Smooth muscle cell (in vitro differentiated cells): ENCODE measurements around the gene SHOC2. TPM values are rescaled to one million over a fixed set of nuclear protein-coding genes. Genes with fewer than 3 reads are reported as not detected.

Source experiments
- DNase-seq: peaks from one replicate; lab custom pipeline; 2025; ENCODE audit not compliant: unreplicated experiment; lab: John Stamatoyannopoulos, UW
- H2AFZ ChIP-seq: fragments of 200-600 bp; sonication (generic); 2 replicates; pipeline ENCODE4 v1.6.0; 2016; ENCODE audit warnings: antibody characterized with exemption, low read depth, mild to moderate bottlenecking
- H3F3A ChIP-seq: fragments of 200-600 bp; sonication (generic); 2 replicates; pipeline ENCODE4 v1.6.0; 2017; ENCODE audit warnings: antibody characterized with exemption, low read depth
- H3K27ac ChIP-seq: fragments of 200-600 bp; sonication (generic); 2 replicates; pipeline ENCODE4 v1.5.1; 2016; ENCODE audit warnings: low read depth, mild to moderate bottlenecking
- H3K27me3 ChIP-seq: fragments of 200-600 bp; sonication (generic); 2 replicates; pipeline ENCODE4 v1.6.1; 2016; ENCODE audit warnings: low read depth, mild to moderate bottlenecking
- H3K36me3 ChIP-seq: fragments of 200-600 bp; sonication (generic); 2 replicates; pipeline ENCODE4 v1.5.1; 2016; ENCODE audit warnings: low read depth
- H3K4me1 ChIP-seq: fragments of 200-600 bp; sonication (generic); 2 replicates; pipeline ENCODE4 v1.5.1; 2016; ENCODE audit warnings: low read depth
- H3K4me2 ChIP-seq: fragments of 200-600 bp; sonication (generic); 2 replicates; pipeline ENCODE4 v1.6.0; 2016; ENCODE audit warnings: mild to moderate bottlenecking
- H3K4me3 ChIP-seq: fragments of 200-600 bp; sonication (generic); 2 replicates; pipeline ENCODE4 v1.5.1; 2016; ENCODE audit warnings: mild to moderate bottlenecking
- H3K79me2 ChIP-seq: fragments of 200-600 bp; sonication (generic); 2 replicates; pipeline ENCODE4 v1.6.0; 2016; ENCODE audit warnings: low read depth, mild to moderate bottlenecking
- H3K9ac ChIP-seq: fragments of 200-600 bp; sonication (generic); 2 replicates; pipeline ENCODE4 v1.6.0; 2016; ENCODE audit warnings: low read depth
- H3K9me3 ChIP-seq: fragments of 200-600 bp; sonication (generic); replicated peaks from 2 replicates; pipeline ENCODE4 v1.5.1; 2016; ENCODE audit warnings: low read depth
- H4K20me1 ChIP-seq: fragments of 200-600 bp; sonication (generic); 2 replicates; pipeline ENCODE4 v1.6.0; 2016; ENCODE audit warnings: low read depth
- WGBS: methylation state at CpG from one replicate; pipeline ENCODE4 v1.1.7; 2016; ENCODE audit warnings: low lambda C conversion rate; 5-methylcytosine and 5-hydroxymethylcytosine counted together
- polyA plus RNA-seq: library from polyadenylated mRNA; unstranded; fragments of >200 nt; fragmentation: Nextera tagmentation; extraction: Ambion mirVana; gene quantifications from 2 replicates; pipeline ENCODE4 v1.2.1, GENCODE V29; 2016
- total RNA-seq: library from RNA; depleted of rRNA; stranded (reverse); fragments of >200 nt; gene quantifications from 2 replicates; pipeline ENCODE4 v1.2.3, GENCODE V29; 2014
- TF ChIP-seq, protein P1 (sequence below): fragments of 200-600 bp; sonication (generic); IDR thresholded peaks from 2 replicates; pipeline ENCODE4 v1.5.1; 2017; ENCODE audit warnings: borderline replicate concordance, mild to moderate bottlenecking, antibody characterized with exemption; ENCODE audit not compliant: insufficient read depth, poor library complexity, severe bottlenecking

SHOC2 gene
- total and polyA plus RNA-seq, 2 experiments from 2014 or later: 19.3 to 45.1 TPM

DNA sequence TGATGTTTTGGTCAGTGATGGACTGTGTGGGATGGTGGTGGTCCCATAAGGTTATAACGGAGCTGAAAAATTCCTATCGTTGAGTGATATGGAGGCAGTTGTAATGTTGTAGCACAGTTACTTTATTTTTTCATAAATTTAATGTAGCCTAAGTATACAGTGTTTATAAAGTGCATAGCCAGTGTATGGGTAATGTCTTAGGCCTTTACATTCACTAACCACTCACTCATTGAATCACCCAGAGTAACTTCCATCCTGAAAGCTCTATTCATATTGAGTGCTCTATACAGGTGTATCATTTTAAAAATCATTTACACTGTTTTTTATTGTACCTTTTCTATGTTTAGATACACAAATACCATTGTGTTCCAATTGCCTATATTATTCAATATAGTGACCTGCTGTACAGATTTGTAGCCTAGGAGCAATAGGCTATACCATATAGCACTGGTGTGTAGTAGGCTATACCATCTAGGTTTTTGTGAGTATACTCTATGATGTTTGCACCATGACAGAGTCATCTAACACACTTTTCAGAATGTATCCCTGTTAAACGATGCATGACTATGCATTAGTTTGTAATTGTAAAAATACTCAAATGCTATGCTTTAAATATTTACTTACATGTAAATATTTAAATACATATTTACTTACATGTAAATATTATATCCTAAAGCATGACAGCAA lies 26.7 kb upstream of the SHOC2 start:
- no peaks in the 10 kb centered on the region for H3K27me3 ChIP-seq
- H3K9me3 ChIP-seq: no peaks in the 10 kb centered on the region
- peaks cover 10% of the 10 kb centered on the region for H3K36me3 ChIP-seq
- WGBS: 95% methylated on average over 3 of the region's 3 CpGs
- peaks cover 12% of the 10 kb centered on the region for H4K20me1 ChIP-seq
- no peak overlapping the region for H2AFZ ChIP-seq
- no peak overlapping the region for H3K9ac ChIP-seq
- TF ChIP-seq, protein P1, sequence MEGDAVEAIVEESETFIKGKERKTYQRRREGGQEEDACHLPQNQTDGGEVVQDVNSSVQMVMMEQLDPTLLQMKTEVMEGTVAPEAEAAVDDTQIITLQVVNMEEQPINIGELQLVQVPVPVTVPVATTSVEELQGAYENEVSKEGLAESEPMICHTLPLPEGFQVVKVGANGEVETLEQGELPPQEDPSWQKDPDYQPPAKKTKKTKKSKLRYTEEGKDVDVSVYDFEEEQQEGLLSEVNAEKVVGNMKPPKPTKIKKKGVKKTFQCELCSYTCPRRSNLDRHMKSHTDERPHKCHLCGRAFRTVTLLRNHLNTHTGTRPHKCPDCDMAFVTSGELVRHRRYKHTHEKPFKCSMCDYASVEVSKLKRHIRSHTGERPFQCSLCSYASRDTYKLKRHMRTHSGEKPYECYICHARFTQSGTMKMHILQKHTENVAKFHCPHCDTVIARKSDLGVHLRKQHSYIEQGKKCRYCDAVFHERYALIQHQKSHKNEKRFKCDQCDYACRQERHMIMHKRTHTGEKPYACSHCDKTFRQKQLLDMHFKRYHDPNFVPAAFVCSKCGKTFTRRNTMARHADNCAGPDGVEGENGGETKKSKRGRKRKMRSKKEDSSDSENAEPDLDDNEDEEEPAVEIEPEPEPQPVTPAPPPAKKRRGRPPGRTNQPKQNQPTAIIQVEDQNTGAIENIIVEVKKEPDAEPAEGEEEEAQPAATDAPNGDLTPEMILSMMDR: no peak
- H3F3A ChIP-seq: no peaks in the 10 kb centered on the region
- DNase-seq: no peak
- no peak overlapping the region for H3K27ac ChIP-seq
- H3K4me1 ChIP-seq: no peaks in the 10 kb centered on the region
- no peak overlapping the region for H3K4me2 ChIP-seq
- H3K4me3 ChIP-seq: no peak overlapping the region
- peaks cover 12% of the 10 kb centered on the region for H3K79me2 ChIP-seq

DNA sequence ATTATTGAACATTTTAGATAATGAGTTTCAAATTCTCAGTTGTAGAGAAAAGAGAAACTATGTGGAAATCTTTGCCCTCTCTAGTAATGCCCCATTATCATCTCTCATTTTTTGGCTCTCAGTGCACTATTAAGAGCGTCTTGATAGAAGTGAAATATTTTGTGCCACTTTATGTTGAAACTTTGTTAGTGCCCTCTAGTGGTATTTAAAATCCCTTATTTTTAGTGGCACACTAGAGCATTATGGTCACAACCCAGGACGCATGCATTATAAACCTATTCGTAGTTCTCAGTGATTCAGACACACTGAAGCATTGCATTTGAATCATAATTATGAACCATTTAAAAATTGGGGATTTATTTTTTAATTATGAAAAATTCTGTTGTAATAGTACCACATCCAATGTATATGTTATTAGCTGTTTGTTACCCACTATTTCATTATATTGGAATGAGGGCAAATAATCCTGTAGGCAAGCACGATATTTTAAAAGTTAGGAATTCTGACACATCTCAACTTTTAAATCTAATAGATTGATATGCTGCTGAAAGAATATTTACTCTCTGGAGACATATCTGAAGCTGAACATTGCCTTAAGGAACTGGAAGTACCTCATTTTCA lies 25.7 kb upstream of the SHOC2 start:
- Histone ChIP-seq H3K27me3 (no peaks in the 10 kb centered on the region), H3K4me1 (no peaks in the 10 kb centered on the region), H3K9me3 (no peaks in the 10 kb centered on the region), H3K9ac (no peak overlapping the region), H3K36me3 (peaks cover 10% of the 10 kb centered on the region), H3K4me2 (no peak overlapping the region), H3F3A (no peaks in the 10 kb centered on the region), H3K4me3 (no peak overlapping the region), H3K27ac (no peak overlapping the region), H4K20me1 (peaks cover 12% of the 10 kb centered on the region), H2AFZ (no peak overlapping the region), H3K79me2 (peaks cover 12% of the 10 kb centered on the region)
- 62% methylated on average over 4 of the region's 4 CpGs for WGBS
- DNase-seq: no peak
- TF ChIP-seq, protein P1: peak; percentile 60

- DNase-seq: no peak
- no peak overlapping the region for H3K4me2 ChIP-seq
- H3K4me1 ChIP-seq: no peaks in the 10 kb centered on the region
- peaks cover 12% of the 10 kb centered on the region for H3K79me2 ChIP-seq
- H4K20me1 ChIP-seq: peaks cover 12% of the 10 kb centered on the region
- TF ChIP-seq, protein P1: no peak
- H2AFZ ChIP-seq: no peak overlapping the region
- H3K9me3 ChIP-seq: no peaks in the 10 kb centered on the region
- WGBS: 100% methylated on average over 1 of the region's 1 CpG
- H3F3A ChIP-seq: no peaks in the 10 kb centered on the region
- H3K4me3 ChIP-seq: no peak overlapping the region
- no peak overlapping the region for H3K9ac ChIP-seq
- H3K36me3 ChIP-seq: peaks cover 4% of the 10 kb centered on the region
- H3K27me3 ChIP-seq: no peaks in the 10 kb centered on the region
- no peak overlapping the region for H3K27ac ChIP-seq
Observed at GRCh38 chr10:110897184-110897583, 22.2 kb upstream of the SHOC2 start.

GRCh38 chr10:110898391-110898790 lies 21.0 kb upstream of the SHOC2 start:
- Histone ChIP-seq H3K36me3 (peaks cover 4% of the 10 kb centered on the region), H4K20me1 (peaks cover 9% of the 10 kb centered on the region), H3K27ac (peak overlapping the region; percentile 27), H3K9ac (no peak overlapping the region), H3K4me1 (no peaks in the 10 kb centered on the region), H3K4me3 (no peak overlapping the region), H3K9me3 (no peaks in the 10 kb centered on the region), H3F3A (no peaks in the 10 kb centered on the region), H3K4me2 (no peak overlapping the region), H3K27me3 (no peaks in the 10 kb centered on the region), H2AFZ (no peak overlapping the region), H3K79me2 (peaks cover 12% of the 10 kb centered on the region)
- no peak for DNase-seq
- TF ChIP-seq, protein P1: no peak
